OCI-LY7 (cell line): ENCODE results near the gene ABCF3. TPM values are rescaled to one million over a fixed set of nuclear protein-coding genes. Genes with fewer than 3 reads are reported as not detected.

ENCODE experiments used
- BruUV-seq: library from RNA; stranded (reverse); fragments of 400-500 nt; replicated peaks from 2 replicates; lab custom pipeline; 2021; lab: Mats Ljungman, UMichigan
- CTCF ChIA-PET: fragments of 300-600 bp; sonication (Branson Sonifier 250); formaldehyde crosslinking; loops from one replicate; lab custom pipeline; 2022; ENCODE audit warnings: antibody characterized with exemption; ENCODE audit not compliant: unreplicated experiment; lab: Charles Lee
- POLR2A ChIA-PET: fragments of 300-600 bp; sonication (Branson Sonifier 250); formaldehyde crosslinking; loops from one replicate; lab custom pipeline; 2022; ENCODE audit warnings: antibody characterized with exemption; lab: Charles Lee
- DNase-seq: peaks from one replicate; pipeline ENCODE4 v3.0.0-alpha.2; 2015; ENCODE audit warnings: low spot score
- H2AFZ ChIP-seq: fragments of 200-600 bp; sonication (generic), shearing (Covaris generic); 2 replicates; pipeline ENCODE4 v1.6.1; 2014; ENCODE audit warnings: mild to moderate bottlenecking, antibody characterized with exemption, low read length, moderate library complexity
- H3K27ac ChIP-seq: fragments of 200-600 bp; sonication (generic); 2 replicates; pipeline ENCODE4 v1.5.1; 2014; ENCODE audit warnings: mixed run types, low read depth, mild to moderate bottlenecking, moderate library complexity, low read length, inconsistent platforms; ENCODE audit not compliant: poor library complexity, severe bottlenecking
- H3K36me3 ChIP-seq: fragments of 200-600 bp; sonication (generic); 2 replicates; pipeline ENCODE4 v1.6.1; 2014; ENCODE audit warnings: mild to moderate bottlenecking, antibody characterized with exemption, low read length, moderate library complexity, mixed read lengths; ENCODE audit not compliant: insufficient read depth
- H3K4me1 ChIP-seq: fragments of 200-600 bp; sonication (generic); 2 replicates; pipeline ENCODE4 v1.5.1; 2014; ENCODE audit warnings: mild to moderate bottlenecking, low read length; ENCODE audit not compliant: insufficient read depth, poor library complexity, severe bottlenecking
- H3K4me2 ChIP-seq: fragments of 200-600 bp; sonication (generic); 2 replicates; pipeline ENCODE4 v1.6.1; 2014; ENCODE audit warnings: mild to moderate bottlenecking, low read length
- H3K4me3 ChIP-seq: fragments of 200-600 bp; sonication (generic); 2 replicates; pipeline ENCODE4 v1.5.1; 2014; ENCODE audit warnings: mild to moderate bottlenecking, low read depth, low read length; ENCODE audit not compliant: poor library complexity, severe bottlenecking
- H3K79me2 ChIP-seq: fragments of 200-600 bp; sonication (generic); 2 replicates; pipeline ENCODE4 v1.6.1; 2016; ENCODE audit warnings: low read depth, mild to moderate bottlenecking, low read length, moderate library complexity, mixed read lengths; ENCODE audit not compliant: insufficient read depth
- H3K9me2 ChIP-seq: fragments of 200-600 bp; sonication (generic); 2 replicates; pipeline ENCODE4 v1.6.1; 2016; ENCODE audit warnings: mild to moderate bottlenecking, low read length, mixed read lengths; ENCODE audit not compliant: insufficient read depth
- H3K9me3 ChIP-seq: fragments of 200-600 bp; sonication (generic); 2 replicates; pipeline ENCODE4 v1.6.1; 2014; ENCODE audit warnings: mild to moderate bottlenecking, mixed run types, low read length, mixed read lengths
- H4K20me1 ChIP-seq: fragments of 200-600 bp; sonication (generic); 2 replicates; pipeline ENCODE4 v1.6.1; 2014; ENCODE audit warnings: mild to moderate bottlenecking, antibody characterized with exemption, low read length, moderate library complexity, mixed read lengths; ENCODE audit not compliant: insufficient read depth
- CTCF ChIP-seq: fragments of 200-600 bp; sonication (generic); conservative IDR thresholded peaks from 2 replicates; pipeline ENCODE4 v1.5.1; 2014; ENCODE audit warnings: mild to moderate bottlenecking, antibody characterized with exemption, low read length, moderate library complexity, mixed read lengths
- EZH2phosphoT487 ChIP-seq: fragments of 200-600 bp; sonication (generic); IDR thresholded peaks from 2 replicates; pipeline ENCODE4 v1.6.1; 2018; ENCODE audit warnings: low read depth, borderline replicate concordance, mild to moderate bottlenecking, mixed run types, antibody characterized with exemption, low read length, moderate library complexity, mixed read lengths
- intact Hi-C: fragments of 100-400 bp; cut with micrococcal nuclease; formaldehyde crosslinking; loops from one replicate; pipeline ENCODE4 v1.10.0; 2022; ENCODE audit not compliant: unreplicated experiment
- total RNA-seq, 2 experiments: library from RNA; depleted of rRNA in 1 of 2; stranded (reverse); fragments of >200 nt in 1 of 2; shearing (Covaris generic) in 1 of 2; gene quantifications; 2 replicates each; pipeline ENCODE4 v1.2.3, GENCODE V29; 2014 to 2022

Gene ABCF3
- total RNA-seq, 2 experiments from 2014 or later, result 51.6 to 67.1 TPM

GRCh38 chr3:184231671-184232070 is 45.7 kb downstream of the ABCF3 start:
- DNase-seq, result no peak
- CTCF ChIA-PET, result no interaction called here
- POLR2A ChIA-PET, result interaction anchor here (0.6 kb wide), 1 partner anchor 308 kb away, joined by 3 read pairs; no protein-coding TSS in a partner anchor
- no TSS peak for BruUV-seq
- no peak overlapping the region for H3K27ac ChIP-seq
- H4K20me1 ChIP-seq, result no peaks in the 10 kb centered on the region
- no peak for TF ChIP-seq CTCF
- TF ChIP-seq EZH2phosphoT487, result no peak
- no peak overlapping the region for H3K4me3 ChIP-seq
- H3K9me3 ChIP-seq, result no peaks in the 10 kb centered on the region
- no peak overlapping the region for H2AFZ ChIP-seq
- H3K4me1 ChIP-seq, result peaks cover 7% of the 10 kb centered on the region
- H3K9me2 ChIP-seq, result no peaks in the 10 kb centered on the region
- H3K79me2 ChIP-seq, result no peaks in the 10 kb centered on the region
- H3K36me3 ChIP-seq, result no peaks in the 10 kb centered on the region
- H3K4me2 ChIP-seq, result no peak overlapping the region
- intact Hi-C loops, result no loop called here

- H4K20me1 ChIP-seq, result no peaks in the 10 kb centered on the region
- H3K4me3 ChIP-seq, result no peak overlapping the region
- no peak for DNase-seq
- H3K36me3 ChIP-seq, result no peaks in the 10 kb centered on the region
- H3K27ac ChIP-seq, result no peak overlapping the region
- ChIA-PET POLR2A (no interaction called here), CTCF (no interaction called here)
- H2AFZ ChIP-seq, result no peak overlapping the region
- TF ChIP-seq CTCF (no peak), EZH2phosphoT487 (no peak)
- no peaks in the 10 kb centered on the region for H3K9me3 ChIP-seq
- no peaks in the 10 kb centered on the region for H3K79me2 ChIP-seq
- no peaks in the 10 kb centered on the region for H3K9me2 ChIP-seq
- H3K4me1 ChIP-seq, result peaks cover 14% of the 10 kb centered on the region
- no TSS peak for BruUV-seq
- intact Hi-C loops, result no loop called here
- no peak overlapping the region for H3K4me2 ChIP-seq
Observed at GRCh38 chr3:184233127-184233843, 47.3 kb downstream of the ABCF3 start.

GRCh38 chr3:184234224-184234623 is 48.2 kb downstream of the ABCF3 start:
- ChIA-PET CTCF (no interaction called here), POLR2A (no interaction called here)
- H4K20me1 ChIP-seq, result no peaks in the 10 kb centered on the region
- no peak for TF ChIP-seq EZH2phosphoT487
- 0 out of 2 replicates have a peak, but pooled peaks have one; percentile 30 for TF ChIP-seq CTCF
- no peak overlapping the region for H3K4me3 ChIP-seq
- intact Hi-C loops, result no loop called here
- H3K36me3 ChIP-seq, result no peaks in the 10 kb centered on the region
- no peak overlapping the region for H3K27ac ChIP-seq
- no peaks in the 10 kb centered on the region for H3K9me3 ChIP-seq
- H3K4me2 ChIP-seq, result no peak overlapping the region
- no peaks in the 10 kb centered on the region for H3K9me2 ChIP-seq
- DNase-seq, result peak; percentile 14
- no peaks in the 10 kb centered on the region for H3K79me2 ChIP-seq
- no TSS peak for BruUV-seq
- no peak overlapping the region for H2AFZ ChIP-seq
- peaks cover 14% of the 10 kb centered on the region for H3K4me1 ChIP-seq
